ENCODE measurements around the gene RINL. TPM values are rescaled to one million over a fixed set of nuclear protein-coding genes. Genes with fewer than 3 reads are reported as not detected.

Gene RINL
- polyA plus RNA-seq, 1 of the 3 experiments (the other 2 are of a cell fraction): 3.8 TPM

GRCh38 chr19:38917921-38918491 lies 39.9 kb upstream of the RINL start:
- Histone ChIP-seq H3K79me2 (ENCODE audit: insufficient read depth) (no peaks in the 10 kb centered on the region), H2AFZ (ENCODE audit: low read depth) (no peak overlapping the region), H3K36me3 (replicated peaks in 1 of 2; ENCODE audit: control insufficient read depth in 1 of 2, insufficient read depth in 2 of 2, low read length in 1 of 2) (peaks cover 0 to 6% of the 10 kb centered on the region in 2 experiments), H3K9me2 (no peaks in the 10 kb centered on the region), H3K9me3 (no peaks in the 10 kb centered on the region), H3K9ac (no peak overlapping the region), H3K4me3 (ENCODE audit: low read depth in 2 of 2, low read length in 1 of 2) (no peak overlapping the region), H4K20me1 (ENCODE audit: insufficient read depth) (no peaks in the 10 kb centered on the region), H3K27ac (ENCODE audit: low read depth in 2 of 2, low read length in 1 of 2) (peak overlapping the region in 1 of 2 experiments; percentile 14; a peak in 1 of 4 replicates), H3F3A (replicated peaks; ENCODE audit: insufficient read depth) (no peaks in the 10 kb centered on the region), H3K4me1 (ENCODE audit: control insufficient read depth in 1 of 2, insufficient read depth in 2 of 2, low read depth in 1 of 2, low read length in 1 of 2) (peaks cover 0 to 10% of the 10 kb centered on the region in 2 experiments; a peak in 1 of 4 replicates), H3K27me3 (ENCODE audit: insufficient read depth) (no peaks in the 10 kb centered on the region), H3K4me2 (no peak overlapping the region)
- CTCF ChIA-PET: interaction anchor here (1.1 to 3.4 kb wide), 3 partner anchors 12 to 18 kb away, joined by 3 to 23 read pairs (median 5); partner anchors contain the start of genes MRPS12, NFKBIB, SARS2 and SIRT2
- WGBS (ENCODE audit: low lambda C conversion rate): 73% methylated on average over 10 of the region's 13 CpGs
- POLR2A ChIA-PET: interaction anchor here (0.6 to 1.2 kb wide), 3 partner anchors 12 to 51 kb away, joined by 3 to 4 read pairs (median 3); partner anchors contain the start of genes MRPS12 and SARS2
- no peak for TF ChIP-seq POLR2AphosphoS5 (IDR thresholded peaks at IDR 0.05; ENCODE audit: low read depth, low read length)
- TF ChIP-seq SMC3 (IDR thresholded peaks at IDR 0.05; ENCODE audit: low read depth, low read length): 0 out of 2 replicates have a peak, but pooled peaks have one; percentile 13
- TF ChIP-seq CTCF (IDR thresholded peaks at IDR 0.05): peak; percentile 24; the same call in 1 of the 2 replicates
- TF ChIP-seq RAD21 (IDR thresholded peaks at IDR 0.05; ENCODE audit: low read length): peak; percentile 26
- peak; percentile 65 for DNase-seq

DNA sequence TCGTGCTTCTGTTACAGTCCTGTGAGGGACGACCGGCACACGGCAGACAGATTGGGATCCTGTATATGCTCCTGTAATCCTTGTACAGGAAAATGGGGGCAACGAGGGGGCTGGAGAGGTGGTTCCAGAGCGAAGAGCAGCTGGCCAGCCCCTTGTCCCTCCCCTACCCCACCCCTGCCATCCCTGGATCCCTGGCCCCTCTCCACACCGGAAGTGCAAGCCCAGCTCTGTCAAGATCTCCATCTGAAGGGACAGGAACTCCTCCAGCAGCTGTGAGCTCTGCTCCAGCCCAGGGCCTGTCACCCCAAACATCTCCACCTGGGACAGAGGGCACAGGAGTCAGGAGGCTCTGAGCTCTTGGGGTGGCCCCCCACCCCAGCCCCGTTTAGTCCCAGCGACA lies 39.4 kb upstream of the RINL start:
- Histone ChIP-seq H3K4me1 (ENCODE audit: control insufficient read depth in 1 of 2, insufficient read depth in 2 of 2, low read depth in 1 of 2, low read length in 1 of 2) (peaks cover 0 to 10% of the 10 kb centered on the region in 2 experiments; a peak in 1 of 4 replicates), H3K9ac (no peak overlapping the region), H3K79me2 (ENCODE audit: insufficient read depth) (no peaks in the 10 kb centered on the region), H3K9me2 (no peaks in the 10 kb centered on the region), H3K4me2 (no peak overlapping the region), H3K27ac (ENCODE audit: low read depth in 2 of 2, low read length in 1 of 2) (peak overlapping the region in 1 of 2 experiments; percentile 14; a peak in 1 of 4 replicates), H3K27me3 (ENCODE audit: insufficient read depth) (no peaks in the 10 kb centered on the region), H3K4me3 (ENCODE audit: low read depth in 2 of 2, low read length in 1 of 2) (no peak overlapping the region), H3K36me3 (replicated peaks in 1 of 2; ENCODE audit: control insufficient read depth in 1 of 2, insufficient read depth in 2 of 2, low read length in 1 of 2) (peaks cover 0 to 6% of the 10 kb centered on the region in 2 experiments), H3F3A (replicated peaks; ENCODE audit: insufficient read depth) (no peaks in the 10 kb centered on the region), H3K9me3 (no peaks in the 10 kb centered on the region), H2AFZ (ENCODE audit: low read depth) (no peak overlapping the region), H4K20me1 (ENCODE audit: insufficient read depth) (no peaks in the 10 kb centered on the region)
- ChIA-PET CTCF (interaction anchor here (1.1 to 3.4 kb wide), 3 partner anchors 12 to 17 kb away, joined by 3 to 23 read pairs (median 5); partner anchors contain the start of genes MRPS12, NFKBIB, SARS2 and SIRT2), POLR2A (interaction anchor here (0.6 kb wide), 1 partner anchor 50 kb away, joined by 3 read pairs; no protein-coding TSS in a partner anchor)
- WGBS (ENCODE audit: low lambda C conversion rate): 63% methylated on average over 4 of the region's 9 CpGs
- TF ChIP-seq MEF2A (IDR thresholded peaks at IDR 0.05; ENCODE audit: borderline replicate concordance, low read depth) (no peak), FOXJ3 (CRISPR knock-in tag; IDR thresholded peaks at IDR 0.05) (no peak), GATA2 (CRISPR knock-in tag; IDR thresholded peaks at IDR 0.05) (no peak), SIN3A (IDR thresholded peaks at IDR 0.05; ENCODE audit: borderline replicate concordance, low read depth, low read length) (no peak), CHD2 (IDR thresholded peaks at IDR 0.05; ENCODE audit: low read length, partially characterized antibody) (no peak), NRF1 (IDR thresholded peaks at IDR 0.05; ENCODE audit: low read depth, low read length) (no peak), FOXM1 (IDR thresholded peaks at IDR 0.05; ENCODE audit: low read depth) (no peak), FOSL2 (IDR thresholded peaks at IDR 0.05; ENCODE audit: borderline replicate concordance, low read depth) (no peak), PBX3 (IDR thresholded peaks at IDR 0.05) (no peak), JUND (IDR thresholded peaks at IDR 0.05) (no peak)
- TF ChIP-seq, protein P1, sequence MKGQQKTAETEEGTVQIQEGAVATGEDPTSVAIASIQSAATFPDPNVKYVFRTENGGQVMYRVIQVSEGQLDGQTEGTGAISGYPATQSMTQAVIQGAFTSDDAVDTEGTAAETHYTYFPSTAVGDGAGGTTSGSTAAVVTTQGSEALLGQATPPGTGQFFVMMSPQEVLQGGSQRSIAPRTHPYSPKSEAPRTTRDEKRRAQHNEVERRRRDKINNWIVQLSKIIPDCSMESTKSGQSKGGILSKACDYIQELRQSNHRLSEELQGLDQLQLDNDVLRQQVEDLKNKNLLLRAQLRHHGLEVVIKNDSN (IDR thresholded peaks at IDR 0.05; ENCODE audit: borderline replicate concordance, low read depth): no peak
- DNase-seq: peak; percentile 83
